Measurements from ENCODE around the gene XKRX. TPM values are rescaled to one million over a fixed set of nuclear protein-coding genes. Genes with fewer than 3 reads are reported as not detected.

XKRX gene
- total and polyA plus RNA-seq, 2 of the 8 experiments (the other 6 are each of a cell fraction or from before 2014, with no cell fraction given) = 0.70 to 1.3 TPM

- no peak overlapping the region for H3K27ac ChIP-seq (ENCODE audit: low read depth, low read length)
- H3K4me1 ChIP-seq (replicated peaks in 1 of 4; ENCODE audit: control insufficient read depth in 3 of 4, insufficient read depth in 4 of 4, low read length in 3 of 4) = no peaks in the 10 kb centered on the region; a peak in 1 of 7 replicates
- H3K23me2 ChIP-seq (ENCODE audit: low read depth, low read length) = no peaks in the 10 kb centered on the region; the same call in 1 of the 2 replicates
- no peak overlapping the region for H4K8ac ChIP-seq (ENCODE audit: extremely low read depth, insufficient read depth, low read length)
- no peaks in the 10 kb centered on the region for H3K9me3 ChIP-seq (ENCODE audit: insufficient read depth in 2 of 2, low read depth in 1 of 2, low read length in 1 of 2)
- no peak overlapping the region for H3K14ac ChIP-seq (ENCODE audit: insufficient read length)
- no peak overlapping the region for H2BK12ac ChIP-seq (ENCODE audit: low read depth, low read length)
- H3K36me3 ChIP-seq (ENCODE audit: control insufficient read depth in 2 of 4, insufficient read depth in 4 of 4, low read length in 3 of 4) = no peaks in the 10 kb centered on the region
- H3K4me3 ChIP-seq (ENCODE audit: extremely low read depth in 1 of 4, insufficient read depth in 2 of 4, low read depth in 3 of 4, low read length in 4 of 4) = no peak overlapping the region
- H4K20me1 ChIP-seq (replicated peaks in 1 of 2; ENCODE audit: control insufficient read depth in 1 of 2, insufficient read depth in 2 of 2, low read length in 2 of 2) = no peaks in the 10 kb centered on the region
- no peak overlapping the region for H4K5ac ChIP-seq (ENCODE audit: insufficient read length, low read depth, low read length)
- peaks cover 0 to 12% (median 6%) of the 10 kb centered on the region in 4 experiments; a peak in 3 of 7 replicates for H3K27me3 ChIP-seq (replicated peaks in 1 of 4; ENCODE audit: control insufficient read depth in 3 of 4, extremely low read depth in 1 of 4, insufficient read depth in 3 of 4, low read length in 3 of 4)
- no peak overlapping the region for H2AFZ ChIP-seq (ENCODE audit: low read length)
- H3K4ac ChIP-seq (replicated peaks; ENCODE audit: insufficient read length, low read depth, low read length) = no peak overlapping the region
- H3K9ac ChIP-seq (replicated peaks in 1 of 4; ENCODE audit: extremely low read depth in 1 of 4, low read depth in 3 of 4, low read length in 3 of 4) = no peak overlapping the region
- no peaks in the 10 kb centered on the region for H3K79me1 ChIP-seq (ENCODE audit: low read depth, low read length)
- H4K91ac ChIP-seq (replicated peaks; ENCODE audit: insufficient read length, low read length) = no peak overlapping the region
- no peak overlapping the region for H3K18ac ChIP-seq (ENCODE audit: extremely low read depth, low read length)
- ChIA-PET CTCF (ENCODE audit: partially characterized antibody) (no interaction called here), POLR2A (ENCODE audit: partially characterized antibody) (no interaction called here)
- H2BK120ac ChIP-seq (replicated peaks; ENCODE audit: low read depth, low read length) = no peak overlapping the region
- H3K4me2 ChIP-seq (ENCODE audit: insufficient read depth in 1 of 2, low read depth in 2 of 2, low read length in 2 of 2) = no peak overlapping the region
- FAIRE-seq = no peak
- H3K79me2 ChIP-seq (ENCODE audit: control insufficient read depth in 1 of 2, insufficient read depth in 2 of 2, low read length in 2 of 2) = no peaks in the 10 kb centered on the region
- DNase-seq (ENCODE audit: low read depth in 1 of 2, low spot score in 2 of 2) = no peak
- H2AK5ac ChIP-seq (ENCODE audit: low read depth, low read length) = no peak overlapping the region
- no peak overlapping the region for H3K56ac ChIP-seq (replicated peaks; ENCODE audit: insufficient read length, low read depth, low read length)
- 87% methylated on average over 3 of the region's 3 CpGs; no CpG with 5 or more reads in 1 of the 2 experiments for WGBS, 2 experiments (ENCODE audit: extremely low coverage in 1 of 2, insufficient coverage in 1 of 2, insufficient read length in 1 of 2, insufficient replicate concordance in 2 of 2, low coverage in 1 of 2, low lambda C conversion rate in 2 of 2, missing lambda C conversion rate in 1 of 2)
- H2BK5ac ChIP-seq (ENCODE audit: low read depth, low read length) = no peak overlapping the region
- H2BK20ac ChIP-seq (ENCODE audit: low read length) = no peak overlapping the region
- TF ChIP-seq SIX5 (IDR thresholded peaks at IDR 0.05; ENCODE audit: low read depth, low read length) (no peak), RBBP5 (IDR thresholded peaks at IDR 0.05; ENCODE audit: borderline replicate concordance, low read depth, low read length) (no peak), BRCA1 (IDR thresholded peaks at IDR 0.05; ENCODE audit: low read depth, low read length) (no peak), CREB1 (IDR thresholded peaks at IDR 0.05) (no peak), BACH1 (IDR thresholded peaks at IDR 0.05; ENCODE audit: low read length) (no peak), TAF7 (optimal IDR thresholded peaks at IDR 0.05; ENCODE audit: borderline replicate concordance, low read depth, low read length) (no peak), EGR1 (IDR thresholded peaks at IDR 0.05; ENCODE audit: borderline replicate concordance, low read depth, low read length) (no peak), BCL11A (IDR thresholded peaks at IDR 0.05; ENCODE audit: low read depth in 2 of 2, low read length in 2 of 2) (no peak), SUZ12 (IDR thresholded peaks at IDR 0.05; ENCODE audit: low read length) (no peak), ZNF274 (IDR thresholded peaks at IDR 0.05; ENCODE audit: borderline replicate concordance, extremely low read depth, low read length) (no peak), SP1 (IDR thresholded peaks at IDR 0.05; ENCODE audit: low read depth, low read length) (no peak), CEBPB (IDR thresholded peaks at IDR 0.05; ENCODE audit: low read depth, low read length) (no peak), ASH2L (IDR thresholded peaks at IDR 0.05; ENCODE audit: low read length) (no peak), CHD2 (IDR thresholded peaks at IDR 0.05; ENCODE audit: low read length) (no peak)
- no peak overlapping the region for H2BK15ac ChIP-seq (ENCODE audit: low read length)
- H3K23ac ChIP-seq (ENCODE audit: insufficient read length) = no peak overlapping the region
Measured at GRCh38 chrX:100931925-100932285, 3.2 kb upstream of the XKRX start.
